H9 (cell line): ENCODE results near the gene KIF24. TPM values are rescaled to one million over a fixed set of nuclear protein-coding genes. Genes with fewer than 3 reads are reported as not detected.
A peak's percentile ranks its signal among the peaks of the same experiment; 100 is the strongest.

ENCODE experiments used
- DNase-seq: peaks from one replicate; pipeline ENCODE4 v3.0.0-alpha.2; 2017
- H2AFZ ChIP-seq: one replicate; pipeline ENCODE4 v1.6.1; 2013; ENCODE audit warnings: mild to moderate bottlenecking, low read length, control low read depth, moderate library complexity
- H2AK5ac ChIP-seq: 2 replicates; pipeline ENCODE4 v1.6.1; 2013; ENCODE audit warnings: low read length, control low read depth, mixed read lengths; ENCODE audit not compliant: insufficient read length
- H2BK120ac ChIP-seq: one replicate; pipeline ENCODE4 v1.6.1; 2013; ENCODE audit warnings: low read depth, mild to moderate bottlenecking, low read length, control low read depth, inconsistent platforms; ENCODE audit not compliant: poor library complexity, severe bottlenecking
- H2BK12ac ChIP-seq: 2 replicates; pipeline ENCODE4 v1.6.1; 2013; ENCODE audit warnings: low read length, control low read depth, mixed read lengths, low read depth; ENCODE audit not compliant: insufficient read length
- H2BK15ac ChIP-seq: 2 replicates; pipeline ENCODE4 v1.6.1; 2013; ENCODE audit warnings: low read depth, low read length, control low read depth
- H2BK20ac ChIP-seq: one replicate; pipeline ENCODE4 v1.6.1; 2013; ENCODE audit warnings: low read depth, mild to moderate bottlenecking, low read length, control low read depth, inconsistent platforms; ENCODE audit not compliant: poor library complexity, severe bottlenecking
- H2BK5ac ChIP-seq: 2 replicates; pipeline ENCODE4 v1.6.1; 2013; ENCODE audit warnings: low read length, control low read depth, mixed read lengths; ENCODE audit not compliant: insufficient read length
- H3K14ac ChIP-seq: 2 replicates; pipeline ENCODE4 v1.6.1; 2013; ENCODE audit warnings: low read length, control low read depth; ENCODE audit not compliant: insufficient read depth
- H3K18ac ChIP-seq: 2 replicates; pipeline ENCODE4 v1.6.1; 2013; ENCODE audit warnings: low read depth, mild to moderate bottlenecking, mixed read lengths, low read length, control low read depth; ENCODE audit not compliant: insufficient read length
- H3K23ac ChIP-seq: 2 replicates; pipeline ENCODE4 v1.6.1; 2013; ENCODE audit warnings: low read length, control low read depth, mixed read lengths, low read depth; ENCODE audit not compliant: insufficient read length
- H3K23me2 ChIP-seq: 2 replicates; pipeline ENCODE4 v1.6.1; 2013; ENCODE audit warnings: low read depth, mild to moderate bottlenecking, mixed read lengths, low read length, control low read depth; ENCODE audit not compliant: insufficient read length, poor library complexity, severe bottlenecking
- H3K27ac ChIP-seq: 2 replicates; pipeline ENCODE4 v1.5.1; 2013; ENCODE audit warnings: low read length, control low read depth, mixed read lengths, low read depth; ENCODE audit not compliant: insufficient read length
- H3K27me3 ChIP-seq: 2 replicates; pipeline ENCODE4 v1.6.1; 2013; ENCODE audit warnings: low read length, control low read depth, inconsistent platforms; ENCODE audit not compliant: insufficient read depth
- H3K4ac ChIP-seq: 2 replicates; pipeline ENCODE4 v1.6.1; 2013; ENCODE audit warnings: low read depth, mild to moderate bottlenecking, control low read depth, inconsistent platforms, low read length, moderate library complexity
- H3K4me1 ChIP-seq: 2 replicates; pipeline ENCODE4 v1.6.1; 2013; ENCODE audit warnings: low read length, control low read depth, inconsistent platforms; ENCODE audit not compliant: insufficient read depth
- H3K4me2 ChIP-seq: 2 replicates; pipeline ENCODE4 v1.6.1; 2013; ENCODE audit warnings: low read length, control low read depth, mixed read lengths; ENCODE audit not compliant: insufficient read length, insufficient read depth
- H3K56ac ChIP-seq: 2 replicates; pipeline ENCODE4 v1.6.1; 2013; ENCODE audit warnings: low read depth, mild to moderate bottlenecking, mixed read lengths, low read length, control low read depth; ENCODE audit not compliant: insufficient read length
- H3K79me1 ChIP-seq: 2 replicates; pipeline ENCODE4 v1.6.1; 2013; ENCODE audit warnings: low read depth, mild to moderate bottlenecking, moderate library complexity, low read length, control low read depth, inconsistent platforms; ENCODE audit not compliant: insufficient read depth, poor library complexity, severe bottlenecking
- H3K79me2 ChIP-seq: 2 replicates; pipeline ENCODE4 v1.6.1; 2013; ENCODE audit warnings: low read length, control low read depth, inconsistent platforms; ENCODE audit not compliant: insufficient read depth
- H3K9ac ChIP-seq: 2 replicates; pipeline ENCODE4 v1.6.1; 2013; ENCODE audit warnings: low read length, control low read depth, mixed read lengths; ENCODE audit not compliant: insufficient read length; ENCODE audit errors: extremely low read depth
- H3K9me3 ChIP-seq: one replicate; pipeline ENCODE4 v1.6.1; 2013; ENCODE audit warnings: low read depth, low read length, inconsistent platforms; ENCODE audit not compliant: control insufficient read depth
- H3T11ph ChIP-seq: one replicate; pipeline ENCODE4 v1.6.1; 2013; ENCODE audit warnings: mild to moderate bottlenecking, low read length, control low read depth, inconsistent platforms
- H4K20me1 ChIP-seq: one replicate; pipeline ENCODE4 v1.6.1; 2013; ENCODE audit not compliant: control insufficient read depth, insufficient read length, insufficient read depth
- H4K5ac ChIP-seq: 2 replicates; pipeline ENCODE4 v1.6.1; 2013; ENCODE audit warnings: low read depth, mild to moderate bottlenecking, mixed read lengths, low read length, control low read depth; ENCODE audit not compliant: insufficient read length
- H4K8ac ChIP-seq: replicated peaks from 2 replicates; pipeline ENCODE4 v1.6.1; 2013; ENCODE audit warnings: low read length, control low read depth, mixed read lengths, low read depth; ENCODE audit not compliant: insufficient read length
- H4K91ac ChIP-seq: 2 replicates; pipeline ENCODE4 v1.6.1; 2013; ENCODE audit warnings: low read depth, mild to moderate bottlenecking, moderate library complexity, mixed read lengths, low read length, control low read depth; ENCODE audit not compliant: insufficient read length
- H3K27ac Mint-ChIP-seq, 3 experiments: 2 replicates in 2 of 3; 3 replicates in 1 of 3; pipeline ENCODE4 v1.8.0; 2020 to 2021; ENCODE audit warnings: mixed read lengths in 3 of 3, mild to moderate bottlenecking in 1 of 3, moderate library complexity in 1 of 3
- H3K27me3 Mint-ChIP-seq: 2 replicates; pipeline ENCODE4 v1.8.0; 2021; ENCODE audit warnings: low read depth, mild to moderate bottlenecking, moderate library complexity, mixed read lengths
- H3K36me3 Mint-ChIP-seq, 3 experiments: 2 replicates in 2 of 3; 3 replicates in 1 of 3; pipeline ENCODE4 v1.8.0; 2020 to 2021; ENCODE audit warnings: low read depth in 3 of 3, mixed read lengths in 3 of 3; ENCODE audit not compliant: insufficient read depth in 1 of 3
- H3K4me1 Mint-ChIP-seq, 2 experiments: 2 replicates each; pipeline ENCODE4 v1.8.0; 2020; ENCODE audit warnings: mixed read lengths in 2 of 2
- H3K4me3 Mint-ChIP-seq, 2 experiments: 2 replicates in 1 of 2; 3 replicates in 1 of 2; pipeline ENCODE4 v1.8.0; 2020 to 2021; ENCODE audit warnings: mild to moderate bottlenecking in 2 of 2, mixed read lengths in 2 of 2, moderate library complexity in 1 of 2
- H3K9me3 Mint-ChIP-seq, 2 experiments: 2 replicates in 1 of 2; 3 replicates in 1 of 2; pipeline ENCODE4 v1.8.0; 2020; ENCODE audit warnings: mild to moderate bottlenecking in 2 of 2, mixed read lengths in 2 of 2, moderate library complexity in 1 of 2
- total RNA-seq: library from RNA; stranded (reverse); gene quantifications from 2 replicates; pipeline ENCODE4 v1.2.1, GENCODE V29; 2021
- TF ChIP-seq, protein P1 (sequence below): fragments of 200-600 bp; sonication (generic); conservative IDR thresholded peaks from 3 replicates; pipeline ENCODE4 v1.8.0; 2021; ENCODE audit warnings: antibody characterized with exemption, mild to moderate bottlenecking

Gene KIF24
- total RNA-seq, 1 experiment from 2014 or later: 4.0 TPM

DNA sequence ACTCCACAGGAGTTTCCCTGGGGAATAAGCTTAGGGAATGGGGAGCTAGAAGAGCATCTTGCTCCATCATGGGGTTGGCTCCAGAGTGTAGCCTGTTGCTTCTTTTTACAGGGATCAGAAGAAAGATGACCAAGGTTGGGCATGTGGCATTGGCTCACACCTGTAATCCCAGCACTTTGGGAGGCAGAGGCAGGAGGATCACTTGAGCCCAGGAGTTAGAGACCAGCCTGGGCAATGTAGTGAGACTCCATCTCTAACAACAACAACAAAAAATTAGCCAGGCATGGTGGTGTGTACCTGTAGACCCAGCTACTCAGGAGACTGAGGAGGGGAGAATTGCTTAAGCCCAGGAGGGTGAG lies 18.7 kb upstream of the KIF24 start:
- no peak overlapping the region for H2BK12ac ChIP-seq
- no peak overlapping the region for H3K56ac ChIP-seq
- H3K27ac ChIP-seq: no peak overlapping the region
- no peak overlapping the region for H2BK20ac ChIP-seq
- H3K23ac ChIP-seq: no peak overlapping the region
- no peak overlapping the region for H3T11ph ChIP-seq
- no peaks in the 10 kb centered on the region; the same call in 1 of the 2 replicates for H3K27me3 ChIP-seq
- Mint-ChIP-seq H3K36me3 (peaks cover 0 to 16% (median 14%) of the 10 kb centered on the region in 3 experiments; a peak in 5 of 7 replicates), H3K9me3 (no peaks in the 10 kb centered on the region), H3K4me3 (no peak overlapping the region), H3K27ac (peak overlapping the region in 1 of 3 experiments; percentile 55; a peak in 1 of 7 replicates), H3K4me1 (peaks cover 15 to 20% of the 10 kb centered on the region in 2 experiments), H3K27me3 (no peaks in the 10 kb centered on the region)
- DNase-seq: no peak
- no peaks in the 10 kb centered on the region for H4K20me1 ChIP-seq
- no peaks in the 10 kb centered on the region for H3K4me1 ChIP-seq
- no peak overlapping the region for H3K4me2 ChIP-seq
- no peak overlapping the region for H2AFZ ChIP-seq
- H3K14ac ChIP-seq: no peak overlapping the region
- no peak overlapping the region for H2BK120ac ChIP-seq
- H2BK15ac ChIP-seq: no peak overlapping the region
- no peaks in the 10 kb centered on the region for H3K9me3 ChIP-seq
- H3K4ac ChIP-seq: no peak overlapping the region
- no peak overlapping the region for H3K18ac ChIP-seq
- no peak overlapping the region for H2AK5ac ChIP-seq
- no peak overlapping the region for H4K91ac ChIP-seq
- no peak overlapping the region for H4K5ac ChIP-seq
- no peak overlapping the region for H4K8ac ChIP-seq
- no peak overlapping the region for H2BK5ac ChIP-seq
- no peaks in the 10 kb centered on the region for H3K23me2 ChIP-seq
- H3K9ac ChIP-seq: no peak overlapping the region
- TF ChIP-seq, protein P1, sequence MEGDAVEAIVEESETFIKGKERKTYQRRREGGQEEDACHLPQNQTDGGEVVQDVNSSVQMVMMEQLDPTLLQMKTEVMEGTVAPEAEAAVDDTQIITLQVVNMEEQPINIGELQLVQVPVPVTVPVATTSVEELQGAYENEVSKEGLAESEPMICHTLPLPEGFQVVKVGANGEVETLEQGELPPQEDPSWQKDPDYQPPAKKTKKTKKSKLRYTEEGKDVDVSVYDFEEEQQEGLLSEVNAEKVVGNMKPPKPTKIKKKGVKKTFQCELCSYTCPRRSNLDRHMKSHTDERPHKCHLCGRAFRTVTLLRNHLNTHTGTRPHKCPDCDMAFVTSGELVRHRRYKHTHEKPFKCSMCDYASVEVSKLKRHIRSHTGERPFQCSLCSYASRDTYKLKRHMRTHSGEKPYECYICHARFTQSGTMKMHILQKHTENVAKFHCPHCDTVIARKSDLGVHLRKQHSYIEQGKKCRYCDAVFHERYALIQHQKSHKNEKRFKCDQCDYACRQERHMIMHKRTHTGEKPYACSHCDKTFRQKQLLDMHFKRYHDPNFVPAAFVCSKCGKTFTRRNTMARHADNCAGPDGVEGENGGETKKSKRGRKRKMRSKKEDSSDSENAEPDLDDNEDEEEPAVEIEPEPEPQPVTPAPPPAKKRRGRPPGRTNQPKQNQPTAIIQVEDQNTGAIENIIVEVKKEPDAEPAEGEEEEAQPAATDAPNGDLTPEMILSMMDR: no peak
- no peaks in the 10 kb centered on the region for H3K79me1 ChIP-seq
- H3K79me2 ChIP-seq: no peaks in the 10 kb centered on the region
